H1 (cell line): ENCODE measurements around the gene RTN4. TPM values are rescaled to one million over a fixed set of nuclear protein-coding genes. Genes with fewer than 3 reads are reported as not detected.

ENCODE experiments used
- CTCF ChIA-PET: fragments of 300-600 bp; sonication (Branson Sonifier 250); formaldehyde crosslinking; loops from one replicate; lab custom pipeline; 2021; ENCODE audit not compliant: partially characterized antibody; lab: Charles Lee
- POLR2A ChIA-PET: fragments of 300-600 bp; sonication (Branson Sonifier 250); formaldehyde crosslinking; loops from one replicate; lab custom pipeline; 2021; ENCODE audit warnings: inconsistent platforms; ENCODE audit not compliant: partially characterized antibody; lab: Charles Lee
- DNase-seq, 2 experiments: peaks; one replicate each; pipeline versions ENCODE4 v3.0.0 to v3.0.0-alpha.2; 2010 to 2022; ENCODE audit warnings: low spot score in 2 of 2, low read depth in 1 of 2, mixed read lengths in 1 of 2
- FAIRE-seq: peaks from 2 replicates; lab custom pipeline; 2011; peaks lifted over from hg19 to GRCh38; lab: Jason Lieb, UNC
- H2AFZ ChIP-seq: 2 replicates; pipeline ENCODE4 v1.8.1; 2012; ENCODE audit warnings: low read length, inconsistent platforms
- H2AK5ac ChIP-seq: 2 replicates; pipeline ENCODE4 v1.6.1; 2013; ENCODE audit warnings: low read depth, low read length
- H2BK120ac ChIP-seq: replicated peaks from 2 replicates; pipeline ENCODE3; 2013; ENCODE audit warnings: low read depth, low read length, inconsistent platforms
- H2BK12ac ChIP-seq: 2 replicates; pipeline ENCODE4 v1.6.1; 2013; ENCODE audit warnings: low read depth, low read length
- H2BK15ac ChIP-seq: 2 replicates; pipeline ENCODE4 v1.6.1; 2013; ENCODE audit warnings: low read length
- H2BK20ac ChIP-seq: 2 replicates; pipeline ENCODE4 v1.6.1; 2013; ENCODE audit warnings: low read length
- H2BK5ac ChIP-seq: 2 replicates; pipeline ENCODE4 v1.6.1; 2013; ENCODE audit warnings: low read depth, low read length
- H3K14ac ChIP-seq: 2 replicates; pipeline ENCODE4 v1.6.1; 2013; ENCODE audit warnings: inconsistent platforms; ENCODE audit not compliant: insufficient read length
- H3K18ac ChIP-seq: 2 replicates; pipeline ENCODE4 v1.6.1; 2013; ENCODE audit warnings: low read length; ENCODE audit errors: extremely low read depth
- H3K23ac ChIP-seq: 2 replicates; pipeline ENCODE4 v1.6.1; 2013; ENCODE audit warnings: inconsistent platforms; ENCODE audit not compliant: insufficient read length
- H3K23me2 ChIP-seq: 2 replicates; pipeline ENCODE4 v1.6.1; 2013; ENCODE audit warnings: low read depth, low read length
- H3K27ac ChIP-seq: 2 replicates; pipeline ENCODE4 v1.6.1; 2011; ENCODE audit warnings: low read depth, low read length, inconsistent platforms
- H3K27me3 ChIP-seq, 4 experiments: replicated peaks in 1 of 4; 1 replicate in 1 of 4; 2 replicates in 3 of 4; pipeline versions ENCODE4 v1.6.1 to v1.8.1; 2011 to 2013; ENCODE audit warnings: low read length in 3 of 4, mild to moderate bottlenecking in 3 of 4, inconsistent platforms in 2 of 4, mixed read lengths in 2 of 4, moderate library complexity in 1 of 4; ENCODE audit not compliant: control insufficient read depth in 3 of 4, insufficient read depth in 3 of 4; ENCODE audit errors: extremely low read depth in 1 of 4
- H3K36me3 ChIP-seq, 4 experiments: 2 replicates each; pipeline versions ENCODE4 v1.6.1 to v1.8.1; 2011 to 2013; ENCODE audit warnings: mild to moderate bottlenecking in 4 of 4, low read length in 3 of 4, moderate library complexity in 2 of 4, control low read depth in 1 of 4, inconsistent platforms in 1 of 4; ENCODE audit not compliant: insufficient read depth in 4 of 4, control insufficient read depth in 2 of 4
- H3K4ac ChIP-seq: replicated peaks from 2 replicates; pipeline ENCODE3; 2013; ENCODE audit warnings: low read length, low read depth, mixed read lengths, inconsistent platforms; ENCODE audit not compliant: insufficient read length
- H3K4me1 ChIP-seq, 4 experiments: replicated peaks in 1 of 4; 1 replicate in 1 of 4; 2 replicates in 3 of 4; pipeline versions ENCODE4 v1.6.1 to v1.8.1; 2011 to 2013; ENCODE audit warnings: low read length in 3 of 4, inconsistent platforms in 2 of 4, mixed read lengths in 1 of 4; ENCODE audit not compliant: insufficient read depth in 4 of 4, control insufficient read depth in 3 of 4
- H3K4me2 ChIP-seq, 2 experiments: 2 replicates each; pipeline versions ENCODE4 v1.6.1 to v1.8.1; 2011 to 2013; ENCODE audit warnings: low read depth in 2 of 2, low read length in 2 of 2, control low read depth in 1 of 2, inconsistent platforms in 1 of 2, mild to moderate bottlenecking in 1 of 2; ENCODE audit not compliant: insufficient read depth in 1 of 2
- H3K4me3 ChIP-seq, 4 experiments: fragments of 200-600, 300-600 bp in 1 of 4; sonication (generic), shearing (Covaris generic), sonication (Bioruptor Twin) in 1 of 4; 2 replicates each; pipeline versions ENCODE4 v1.5.1 to v1.8.1; 2011 to 2016; ENCODE audit warnings: low read length in 4 of 4, low read depth in 3 of 4, control low read depth in 2 of 4, inconsistent platforms in 2 of 4, mild to moderate bottlenecking in 2 of 4, mixed read lengths in 1 of 4, moderate library complexity in 1 of 4; ENCODE audit not compliant: insufficient read depth in 2 of 4; ENCODE audit errors: extremely low read depth in 1 of 4
- H3K56ac ChIP-seq: replicated peaks from 2 replicates; pipeline ENCODE3; 2013; ENCODE audit warnings: low read depth, mild to moderate bottlenecking, mixed read lengths, low read length, inconsistent platforms; ENCODE audit not compliant: insufficient read length
- H3K79me1 ChIP-seq: 2 replicates; pipeline ENCODE4 v1.6.1; 2013; ENCODE audit warnings: low read depth, low read length, control low read depth
- H3K79me2 ChIP-seq, 2 experiments: 2 replicates each; pipeline versions ENCODE4 v1.6.1 to v1.8.1; 2012 to 2013; ENCODE audit warnings: low read length in 2 of 2, mild to moderate bottlenecking in 2 of 2, inconsistent platforms in 1 of 2; ENCODE audit not compliant: insufficient read depth in 2 of 2, control insufficient read depth in 1 of 2
- H3K9ac ChIP-seq, 4 experiments: replicated peaks in 1 of 4; 1 replicate in 1 of 4; 2 replicates in 3 of 4; pipeline versions ENCODE4 v1.6.1 to v1.8.1; 2011 to 2013; ENCODE audit warnings: low read depth in 3 of 4, low read length in 3 of 4, control low read depth in 2 of 4, mild to moderate bottlenecking in 2 of 4, moderate library complexity in 2 of 4, inconsistent platforms in 1 of 4; ENCODE audit errors: extremely low read depth in 1 of 4
- H3K9me3 ChIP-seq, 2 experiments: 2 replicates each; pipeline versions ENCODE4 v1.6.1 to v1.8.1; 2012 to 2013; ENCODE audit warnings: mild to moderate bottlenecking in 2 of 2, moderate library complexity in 2 of 2, control low read depth in 1 of 2, inconsistent platforms in 1 of 2, low read depth in 1 of 2, low read length in 1 of 2, mixed read lengths in 1 of 2; ENCODE audit not compliant: insufficient read depth in 2 of 2
- H4K20me1 ChIP-seq, 2 experiments: replicated peaks in 1 of 2; 2 replicates each; pipeline versions ENCODE3 to v1.8.1; 2011 to 2013; ENCODE audit warnings: inconsistent platforms in 2 of 2, low read length in 2 of 2, mild to moderate bottlenecking in 1 of 2; ENCODE audit not compliant: insufficient read depth in 2 of 2, control insufficient read depth in 1 of 2
- H4K5ac ChIP-seq: 2 replicates; pipeline ENCODE4 v1.6.1; 2013; ENCODE audit warnings: low read length, low read depth, mixed read lengths, inconsistent platforms; ENCODE audit not compliant: insufficient read length
- H4K8ac ChIP-seq: 2 replicates; pipeline ENCODE4 v1.8.0; 2013; ENCODE audit warnings: mild to moderate bottlenecking, moderate library complexity, low read length, inconsistent platforms; ENCODE audit not compliant: insufficient read depth; ENCODE audit errors: extremely low read depth
- H4K91ac ChIP-seq: replicated peaks from 2 replicates; pipeline ENCODE3; 2013; ENCODE audit warnings: low read length, mixed read lengths, inconsistent platforms; ENCODE audit not compliant: insufficient read length
- CEBPB ChIP-seq: IDR thresholded peaks from 2 replicates; pipeline ENCODE4 v1.6.1; 2012; ENCODE audit warnings: low read depth, low read length
- TAF1 ChIP-seq: IDR thresholded peaks from 2 replicates; pipeline ENCODE4 v1.6.1; 2011; ENCODE audit warnings: mild to moderate bottlenecking, low read depth, low read length
- WGBS, 2 experiments: shearing (Covaris generic) in 1 of 2; methylation state at CpG; one replicate each; pipeline versions ENCODE4 v1.1.6 to v1.1.7; 2013 to 2015; ENCODE audit warnings: low lambda C conversion rate in 2 of 2, mixed read lengths in 2 of 2, inconsistent platforms in 1 of 2, low coverage in 1 of 2, missing lambda C conversion rate in 1 of 2; ENCODE audit not compliant: insufficient replicate concordance in 2 of 2, insufficient coverage in 1 of 2, insufficient read length in 1 of 2; ENCODE audit errors: extremely low coverage in 1 of 2, missing lambda C conversion rate in 1 of 2; 5-methylcytosine and 5-hydroxymethylcytosine counted together
- polyA plus RNA-seq, 7 experiments: library from polyadenylated mRNA; depleted of rRNA in 3 of 7; stranded (reverse) in 5 of 7; unstranded in 2 of 7; fragments of >200 nt in 5 of 7; fragments of 200-250 nt in 2 of 7; gene quantifications; 1 replicate in 5 of 7; 2 replicates in 1 of 7; 4 replicates in 1 of 7; pipeline versions ENCODE4 v1.2.1 to v1.2.3, GENCODE V29; 2011 to 2013; ENCODE audit warnings: missing spikeins in 2 of 7, mixed read lengths in 2 of 7
- total RNA-seq: library from RNA; stranded (reverse); fragmentation: NEBNext Ultra II Directional; extraction: Animal tissue kit (Norgen Biotek cat#: 25700); gene quantifications from 2 replicates; pipeline ENCODE4 v1.2.1, GENCODE V29; 2021

RTN4 gene
- total and polyA plus RNA-seq, 2 of the 8 experiments (the other 6 are each of a cell fraction or from before 2014, with no cell fraction given), result 179 to 242 TPM

GRCh38 chr2:55010915-55011314 is 39.3 kb downstream of the RTN4 start:
- CTCF ChIA-PET, result interaction anchor here (1.2 to 4.4 kb wide), 2 partner anchors 111 to 157 kb away, joined by 3 to 20 read pairs; no protein-coding TSS in a partner anchor
- H4K5ac ChIP-seq, result no peak overlapping the region
- H2AK5ac ChIP-seq, result no peak overlapping the region
- peaks cover 0 to 6% (median 3%) of the 10 kb centered on the region in 4 experiments; a peak in 2 of 7 replicates for H3K4me1 ChIP-seq
- H4K20me1 ChIP-seq, result peaks cover 11 to 18% of the 10 kb centered on the region in 2 experiments
- no peak overlapping the region for H3K18ac ChIP-seq
- no peak overlapping the region for H2BK120ac ChIP-seq
- no peak overlapping the region for H3K4me3 ChIP-seq
- H2BK5ac ChIP-seq, result no peak overlapping the region
- FAIRE-seq (no peak), DNase-seq (no peak)
- no peak overlapping the region for H4K91ac ChIP-seq
- no peak overlapping the region for H3K4me2 ChIP-seq
- POLR2A ChIA-PET, result no interaction called here
- no peak overlapping the region for H2AFZ ChIP-seq
- H3K9me3 ChIP-seq, result no peaks in the 10 kb centered on the region
- H2BK12ac ChIP-seq, result no peak overlapping the region
- H3K36me3 ChIP-seq, result no peaks in the 10 kb centered on the region
- no peak overlapping the region for H3K27ac ChIP-seq
- H3K79me1 ChIP-seq, result no peaks in the 10 kb centered on the region
- 95% methylated on average over 2 of the region's 2 CpGs; no CpG with 5 or more reads in 1 of the 2 experiments for WGBS, 2 experiments
- no peak overlapping the region for H2BK20ac ChIP-seq
- no peak overlapping the region for H3K14ac ChIP-seq
- H4K8ac ChIP-seq, result no peak overlapping the region
- H2BK15ac ChIP-seq, result no peak overlapping the region
- H3K4ac ChIP-seq, result no peak overlapping the region
- TF ChIP-seq CEBPB (0 out of 2 replicates have a peak, but pooled peaks have one; percentile 37), TAF1 (no peak)
- no peak overlapping the region for H3K9ac ChIP-seq
- H3K23ac ChIP-seq, result no peak overlapping the region
- peaks cover 3 to 100% of the 10 kb centered on the region in 2 experiments; a peak in 3 of 4 replicates for H3K79me2 ChIP-seq
- no peaks in the 10 kb centered on the region for H3K27me3 ChIP-seq
- H3K23me2 ChIP-seq, result no peaks in the 10 kb centered on the region
- H3K56ac ChIP-seq, result no peak overlapping the region
